ENCODE results near the gene PLEKHO1. TPM values are rescaled to one million over a fixed set of nuclear protein-coding genes. Genes with fewer than 3 reads are reported as not detected.
"Not testable (repeated sequence)": the region's sequence is repeated elsewhere in the genome, so short reads cannot be mapped to it uniquely, and the experiment has no call there.

Gene PLEKHO1
- total RNA-seq, 3 donors from 2014 or later, result 16.6 to 20.9 (median 17.7) TPM

DNA sequence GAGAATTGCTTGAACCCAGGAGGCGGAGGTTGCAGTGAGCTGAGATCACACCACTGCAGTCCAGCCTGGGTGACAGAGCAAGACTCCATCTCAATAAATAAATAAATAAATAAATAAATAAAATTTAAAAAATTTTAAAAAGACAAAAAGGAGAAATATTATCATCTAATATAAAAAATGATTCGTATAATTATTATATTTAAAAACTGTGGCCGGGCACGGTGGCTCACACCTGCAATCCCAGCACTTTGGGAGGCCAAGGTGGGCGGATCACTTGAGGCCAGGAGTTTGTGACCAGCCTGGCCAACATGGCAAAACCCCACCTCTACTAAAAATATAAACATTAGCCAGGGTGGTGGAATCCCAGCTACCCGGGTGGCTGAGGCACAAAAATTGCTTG, 58.7 kb downstream of the PLEKHO1 start:
- not testable (repeated sequence) for H3K9me3 Mint-ChIP-seq, H3K4me3 Mint-ChIP-seq

More for the DNA sequence above, 58.7 kb downstream of the PLEKHO1 start:
- DNase-seq; H3K4me1 Mint-ChIP-seq (ENCODE audit: low read depth); H3K36me3 Mint-ChIP-seq (ENCODE audit: insufficient read depth); ATAC-seq; H3K27me3 Mint-ChIP-seq (ENCODE audit: low read depth): not testable (repeated sequence)

Other genes with a start within 250 kb of the PLEKHO1 start
- 1 to 10 TPM; 4.8 to 5.4 (median 5.0) TPM for gene SV2A, start 232.1 kb upstream of the PLEKHO1 start, total RNA-seq
- gene SF3B4, start 222.1 kb upstream of the PLEKHO1 start, total RNA-seq, result 100 to 1,000 TPM; 129 to 135 (median 130) TPM
- gene MTMR11, start 213.0 kb upstream of the PLEKHO1 start, total RNA-seq, result 1 to 10 TPM; 1.3 to 2.5 (median 2.0) TPM
- 10 to 100 TPM; 40.5 to 48.2 (median 43.2) TPM for gene OTUD7B, start 139.2 kb upstream of the PLEKHO1 start, total RNA-seq
- gene VPS45, start 82.1 kb upstream of the PLEKHO1 start, total RNA-seq, result 10 to 100 TPM; 17.8 to 19.9 (median 18.6) TPM
- gene ANP32E, start 86.2 kb downstream of the PLEKHO1 start, total RNA-seq, result 100 to 1,000 TPM in 2 of 3 donors, 10 to 100 TPM in 1; 99.9 to 112 (median 101) TPM
- not detected for gene CA14, start 107.9 kb downstream of the PLEKHO1 start, total RNA-seq
- 100 to 1,000 TPM; 121 to 124 (median 123) TPM for gene APH1A, start 119.1 kb downstream of the PLEKHO1 start, total RNA-seq
- gene C1orf54, start 122.9 kb downstream of the PLEKHO1 start, total RNA-seq, result under 1 TPM; 0.38 to 0.58 (median 0.40) TPM
- 1 to 10 TPM; 2.0 to 2.3 (median 2.3) TPM for gene CIART, start 132.6 kb downstream of the PLEKHO1 start, total RNA-seq
- 10 to 100 TPM; 76.1 to 80.5 (median 79.4) TPM for gene MRPS21, start 143.9 kb downstream of the PLEKHO1 start, total RNA-seq
- gene PRPF3, start 171.6 kb downstream of the PLEKHO1 start, total RNA-seq, result 100 to 1,000 TPM in 2 of 3 donors, 10 to 100 TPM in 1; 88.3 to 108 (median 102) TPM
- gene RPRD2, start 214.2 kb downstream of the PLEKHO1 start, total RNA-seq, result 10 to 100 TPM; 18.6 to 19.8 (median 19.2) TPM

Measured in activated T-cell treated with anti-CD3 and anti-CD28 coated beads, Interleukin-2, amount 50 U/mL, for 4 hours (primary cell).